ENCODE results near the gene KCND3.
A peak's percentile ranks its signal among the peaks of the same experiment; 100 is the strongest.

KCND3 gene

DNA sequence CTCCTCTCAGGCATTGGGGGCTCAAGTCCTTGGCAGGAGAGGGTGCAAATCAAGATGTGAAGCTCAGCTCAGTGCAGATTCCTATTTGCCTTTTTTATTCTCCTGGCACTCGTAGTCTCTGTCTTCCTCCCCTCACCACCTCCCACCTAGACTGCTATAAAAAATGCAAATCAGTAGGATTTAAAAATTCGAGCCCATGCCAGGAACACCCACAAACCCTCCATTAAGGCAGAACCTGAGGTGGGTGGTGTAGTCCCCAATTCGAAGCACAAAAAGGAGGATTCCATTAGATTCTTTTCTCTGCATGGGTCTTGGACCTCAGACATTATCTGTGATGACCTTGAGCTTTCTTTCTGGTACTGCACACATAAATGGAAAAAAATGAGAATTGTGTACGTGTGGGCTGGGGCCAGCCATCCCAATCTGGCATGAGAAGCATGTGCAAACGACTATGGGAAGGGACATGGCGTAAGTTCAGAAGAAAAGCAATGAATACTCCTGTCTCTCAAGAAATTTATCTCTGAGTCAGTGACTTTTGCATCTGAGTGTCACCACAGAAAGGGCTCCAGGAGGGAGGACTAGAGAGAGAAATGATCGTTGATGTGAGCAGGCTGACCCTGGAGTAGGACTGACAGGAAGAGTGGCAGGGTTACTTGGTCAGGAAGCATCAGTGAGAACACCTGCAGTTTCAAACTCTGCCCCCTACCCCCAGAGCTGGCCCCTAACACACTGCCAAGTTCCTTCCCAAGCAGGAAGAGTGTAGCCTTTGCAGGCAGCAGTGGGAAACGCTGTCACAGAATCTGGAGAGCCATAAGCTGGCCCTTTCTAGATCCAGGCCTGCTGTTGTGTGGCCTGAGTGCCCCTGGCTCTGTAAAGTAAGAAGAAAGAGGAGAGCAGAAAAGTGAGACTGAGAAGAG lies 252.0 kb downstream of the KCND3 start:
- no peak for DNase-seq

DNA sequence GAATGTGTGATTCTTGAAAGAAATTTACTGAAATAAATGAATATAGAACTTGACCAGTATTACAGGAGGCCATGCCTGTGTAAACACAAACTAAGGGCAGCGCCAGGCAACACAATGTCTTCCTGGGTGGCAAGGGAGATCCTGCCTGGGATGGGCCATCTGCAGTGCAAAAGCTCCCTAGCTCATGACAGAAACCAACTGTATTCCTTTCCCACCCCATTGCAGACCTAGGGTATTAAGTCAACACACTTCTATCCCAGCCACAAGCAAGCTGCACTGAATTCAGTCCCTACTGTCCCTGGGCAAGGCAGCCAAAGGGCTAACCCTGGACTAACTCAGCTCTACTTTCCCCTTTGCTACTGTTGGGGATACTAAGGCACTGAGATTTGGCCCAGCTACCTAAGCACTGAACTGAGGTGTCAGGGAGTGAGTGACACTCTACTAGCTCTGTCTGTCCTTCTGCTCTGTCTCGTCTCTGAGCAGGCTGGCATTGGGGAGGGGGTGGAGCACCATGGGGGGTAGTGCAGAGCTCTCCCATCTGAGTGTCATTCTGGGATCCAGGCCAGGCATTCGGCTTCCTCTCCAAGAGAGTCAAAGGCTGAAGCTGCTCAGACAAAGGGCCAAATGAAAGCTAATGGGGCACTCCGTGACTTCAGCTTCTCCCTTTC lies 252.8 kb downstream of the KCND3 start:
- DNase-seq = no peak

DNA sequence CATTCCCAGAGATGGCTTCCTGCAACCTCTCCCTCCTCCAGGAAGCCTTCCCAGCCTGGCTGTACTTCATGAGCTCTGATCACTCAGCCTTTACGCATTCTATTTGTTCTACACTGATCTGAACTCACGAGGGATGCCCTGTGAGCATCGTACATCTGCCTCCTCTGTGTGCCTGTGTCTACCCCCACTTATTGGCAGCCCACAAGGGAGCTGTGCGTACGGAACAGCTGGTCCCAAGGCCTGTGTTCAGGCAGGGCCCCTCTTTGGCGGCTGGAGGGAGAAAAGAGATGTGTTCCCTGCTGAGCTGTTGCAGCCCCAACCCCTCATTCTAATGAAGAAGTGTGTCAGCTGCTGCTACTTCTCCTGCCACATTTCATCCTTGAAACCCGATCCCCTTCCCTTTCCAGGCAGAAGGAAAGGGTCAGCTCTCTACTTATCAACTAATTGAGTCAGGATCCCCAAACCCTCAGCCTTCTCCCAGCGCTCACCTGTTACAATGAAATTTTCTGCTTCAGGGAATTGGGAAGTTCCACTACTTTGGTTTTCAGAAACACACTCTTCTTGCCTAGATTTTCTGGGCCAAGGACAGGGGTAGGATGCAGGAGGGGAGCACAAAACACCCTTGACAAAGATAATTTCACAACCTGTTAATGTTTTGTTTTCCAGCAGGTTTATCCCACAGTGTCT lies 253.5 kb downstream of the KCND3 start:
- no peak for DNase-seq

DNA sequence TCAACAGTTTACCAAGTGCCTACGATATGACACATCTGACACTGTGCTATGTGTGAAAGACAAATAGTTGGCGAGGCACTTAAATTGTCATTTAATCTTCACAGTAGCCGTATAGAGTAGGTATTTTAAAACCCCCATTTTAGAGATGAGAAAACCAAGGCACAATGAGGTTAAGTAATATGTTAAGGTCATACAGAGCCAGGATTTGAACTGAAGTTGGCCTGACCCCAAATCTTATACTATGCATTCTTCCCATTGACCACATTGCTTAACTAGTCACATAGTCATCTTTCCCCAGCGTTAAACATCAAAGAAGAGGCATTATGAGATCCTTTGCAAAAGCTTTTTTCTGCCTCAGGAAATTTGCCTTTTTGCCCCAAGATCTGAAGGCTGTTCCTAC lies 254.1 kb downstream of the KCND3 start:
- DNase-seq = no peak

DNA sequence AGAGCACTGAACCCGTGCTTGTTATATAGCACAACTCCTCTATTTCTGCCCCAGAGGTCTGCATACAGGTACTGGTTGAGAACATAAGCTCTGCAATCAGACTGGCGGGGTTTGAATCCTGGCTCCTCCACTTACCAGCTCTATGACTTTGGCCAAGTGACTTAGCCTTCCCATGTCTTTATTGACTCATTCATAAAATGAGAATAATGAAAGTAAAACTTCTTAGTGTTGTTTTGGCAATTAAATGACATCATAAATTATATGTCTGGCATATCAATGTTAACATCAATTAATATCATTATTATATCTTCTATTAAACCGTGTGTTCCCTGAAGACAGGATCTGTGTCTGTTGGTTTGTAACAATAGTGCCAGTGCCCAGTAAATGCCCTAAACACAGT lies 254.6 kb downstream of the KCND3 start:
- DNase-seq = no peak

DNA sequence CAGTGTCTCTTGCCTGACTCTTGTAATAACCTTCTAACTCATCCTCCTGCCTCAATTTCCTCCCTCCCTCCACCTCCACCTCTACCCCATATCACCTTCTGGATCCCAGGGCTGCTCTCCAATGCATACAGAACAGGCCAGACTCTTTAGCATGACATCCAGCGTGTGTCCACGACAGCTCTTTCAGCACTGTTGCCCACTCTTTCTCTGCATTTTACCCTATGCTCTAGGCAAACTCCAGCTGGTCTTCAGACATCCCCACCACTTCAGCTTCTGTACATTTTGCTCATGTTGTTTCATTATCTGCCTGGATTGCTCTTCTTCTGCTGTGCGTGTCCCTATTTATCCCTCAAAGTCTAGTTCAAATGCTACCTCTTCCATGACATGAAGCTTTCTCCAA lies 255.0 kb downstream of the KCND3 start:
- no peak for DNase-seq

DNA sequence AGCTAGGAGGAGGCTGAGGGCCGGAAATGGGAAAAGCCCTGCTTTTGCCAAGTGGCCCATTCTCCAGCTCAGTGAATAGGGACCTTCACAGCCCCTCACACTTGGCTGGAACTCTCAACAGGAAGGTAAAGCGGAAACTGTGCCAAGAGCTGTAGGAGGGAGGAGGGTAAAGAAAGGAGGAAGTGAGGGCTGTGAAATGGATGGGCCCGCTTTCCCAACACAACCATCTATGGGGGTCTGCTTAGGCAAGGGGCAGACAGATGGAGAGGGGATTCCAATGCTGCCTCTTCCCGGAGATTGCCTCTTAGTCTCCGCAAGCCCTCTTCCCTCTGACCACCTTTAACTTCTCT lies 255.5 kb downstream of the KCND3 start:
- DNase-seq = no peak

DNA sequence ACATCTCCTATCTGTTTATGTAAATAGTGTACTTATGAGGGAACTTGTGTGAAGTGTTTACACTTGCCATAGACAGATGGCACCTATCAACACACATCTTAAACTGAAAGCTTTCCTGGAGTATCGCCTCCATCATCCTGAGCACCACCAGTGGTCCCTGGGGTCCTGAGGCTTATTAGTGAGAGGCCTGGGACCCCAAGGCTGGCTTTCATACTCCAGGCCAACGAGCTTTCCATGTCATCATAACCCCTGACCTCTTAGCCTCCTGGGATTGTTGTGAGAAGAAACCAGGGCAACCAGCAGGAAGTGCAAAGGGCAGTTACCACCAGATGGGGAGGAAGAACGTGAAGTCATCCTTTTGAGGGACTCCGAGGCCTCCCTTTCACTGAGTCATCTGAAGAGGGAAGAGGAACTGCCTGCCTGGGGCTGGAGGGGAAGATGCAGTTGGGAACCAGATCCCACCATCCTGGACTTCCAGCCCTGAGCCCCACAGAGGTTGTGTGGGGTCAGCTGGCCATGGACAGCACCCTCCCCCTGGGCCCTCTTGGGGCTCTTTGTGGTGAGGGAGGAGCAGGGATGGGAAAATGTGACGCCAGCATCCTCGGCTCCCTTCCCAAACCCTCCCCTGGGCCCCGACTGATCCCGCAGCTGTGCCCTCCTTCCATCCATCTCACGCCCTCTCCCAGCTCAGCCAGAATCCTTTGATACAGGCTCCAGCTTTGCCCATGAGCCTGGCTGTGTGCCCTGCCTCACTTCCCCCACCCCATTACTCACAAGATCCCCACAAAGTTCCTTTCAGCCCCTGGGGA lies 256.1 kb downstream of the KCND3 start:
- peak; percentile 30 for DNase-seq

DNA sequence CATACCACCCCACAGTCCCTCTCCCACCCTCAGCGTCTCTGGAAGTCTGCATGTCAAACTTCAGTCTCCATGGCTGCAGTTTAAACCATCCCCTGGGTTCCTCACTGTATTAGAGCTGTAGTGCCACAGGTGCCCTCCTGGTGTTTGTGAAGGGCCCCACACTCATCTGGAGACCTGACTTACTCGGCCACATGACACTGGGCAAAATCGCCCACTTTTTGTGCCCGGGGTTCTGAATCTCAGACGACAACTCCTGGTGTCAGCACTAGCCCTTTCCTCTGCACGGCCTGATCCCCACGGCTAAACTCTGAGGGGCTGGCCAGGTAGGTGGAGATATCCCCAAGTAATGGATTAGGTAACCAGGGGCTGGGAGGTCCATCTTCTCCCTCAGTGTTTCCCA lies 256.8 kb downstream of the KCND3 start:
- no peak for DNase-seq

DNA sequence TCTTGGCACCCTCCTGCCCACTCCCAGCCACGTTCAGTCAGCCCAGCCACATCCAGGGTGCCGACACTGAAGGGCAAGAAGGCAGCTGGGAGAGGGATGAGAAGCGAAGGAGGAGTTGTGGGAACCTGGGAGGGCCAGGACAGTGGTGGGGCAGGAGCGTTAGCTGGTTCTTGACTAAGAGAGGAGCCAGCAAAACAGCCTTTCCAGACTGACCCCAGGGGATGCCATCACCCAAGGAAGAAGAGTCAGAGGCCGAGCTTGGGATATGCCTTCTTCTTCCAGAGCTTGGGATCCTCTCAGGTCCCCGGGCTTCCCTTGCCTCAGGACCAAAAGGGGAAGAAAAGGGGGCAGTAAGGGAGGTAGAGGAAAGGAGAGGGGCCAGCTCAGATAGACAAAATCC lies 257.5 kb downstream of the KCND3 start:
- DNase-seq = no peak

DNA sequence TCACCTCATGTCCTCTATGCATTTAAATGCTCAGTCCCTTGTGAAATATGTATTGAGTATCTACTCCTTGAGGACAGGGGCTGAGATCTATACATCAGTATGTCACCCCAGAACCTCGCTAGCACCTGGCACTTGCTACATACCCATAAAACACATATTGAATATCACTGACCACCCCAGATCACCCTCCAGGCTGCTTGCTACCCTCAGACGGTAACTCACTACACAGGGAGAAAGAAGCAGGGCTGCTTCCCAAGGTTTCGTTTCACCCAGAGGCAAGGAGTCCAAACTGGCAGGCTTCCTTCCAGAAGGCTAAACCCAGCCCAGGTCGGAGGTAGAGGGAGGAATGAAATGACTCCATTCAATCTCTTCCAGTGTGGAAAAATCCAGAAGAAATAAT lies 258.8 kb downstream of the KCND3 start:
- DNase-seq = no peak

DNA sequence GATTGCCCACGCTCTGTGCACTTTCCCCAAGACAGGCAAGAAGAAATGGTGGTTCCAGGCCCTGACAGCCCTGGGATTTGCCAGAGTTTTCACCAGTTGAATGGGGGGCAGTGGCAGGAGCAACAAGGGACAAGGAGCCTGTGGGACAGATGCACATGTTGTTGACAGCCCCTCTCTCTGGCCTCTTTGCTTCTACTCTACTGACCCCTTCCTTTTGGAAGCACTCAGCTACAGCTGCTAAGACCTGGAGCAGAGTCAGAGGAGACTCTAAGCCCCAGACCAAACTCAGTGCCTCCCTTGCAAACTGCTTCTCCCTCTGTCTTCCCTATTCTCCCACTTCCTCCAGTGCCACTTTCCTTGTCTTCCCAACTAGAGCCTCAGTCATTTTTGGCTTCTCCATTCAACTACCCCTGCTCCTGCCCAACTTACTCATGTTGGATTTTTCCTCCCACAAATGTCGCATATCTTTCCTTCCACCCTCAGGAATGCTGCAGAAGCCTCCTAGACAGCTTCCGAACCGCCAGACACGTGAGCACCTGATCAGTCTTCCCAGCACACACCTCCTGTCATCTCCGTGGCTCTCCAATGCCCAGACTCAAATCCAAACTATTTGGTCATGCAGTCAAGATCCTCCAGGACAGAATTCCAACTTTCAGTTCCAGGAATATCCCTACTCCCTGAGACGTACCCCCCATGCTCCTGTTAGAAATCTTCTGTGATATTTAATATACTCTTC lies 259.4 kb downstream of the KCND3 start:
- DNase-seq = no peak

DNA sequence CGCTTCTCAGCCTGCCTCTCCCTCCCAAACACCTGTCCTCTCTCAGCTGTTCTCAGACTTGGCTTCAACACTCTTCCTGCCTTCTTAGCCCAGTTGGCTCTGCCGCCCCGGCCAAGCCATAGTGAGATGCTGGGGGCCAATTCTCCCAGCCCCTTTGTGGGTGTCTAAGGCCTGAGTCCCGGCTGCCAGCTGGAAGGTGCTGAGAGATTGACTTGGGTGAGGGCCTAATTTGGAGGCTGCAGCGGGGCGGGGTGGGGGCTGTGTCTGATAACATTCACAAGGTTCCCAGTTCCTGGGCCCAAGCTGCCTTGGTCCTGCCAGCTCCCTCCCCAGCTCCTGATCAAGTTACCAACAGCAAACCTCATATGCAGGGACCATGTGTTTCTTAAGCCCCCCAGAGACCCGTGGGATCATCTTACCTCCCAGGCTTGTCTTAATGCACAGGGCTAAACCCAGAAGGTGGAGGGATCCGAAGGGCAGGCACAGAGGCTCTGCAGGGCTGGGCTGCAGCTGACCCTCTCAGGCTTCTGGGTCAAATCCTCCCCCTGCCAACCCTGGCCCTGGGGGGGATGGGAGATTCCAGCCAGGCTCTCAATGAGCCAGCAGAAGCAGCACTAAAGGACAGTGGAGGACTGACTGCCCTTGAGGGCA lies 260.1 kb downstream of the KCND3 start:
- DNase-seq = no peak

DNA sequence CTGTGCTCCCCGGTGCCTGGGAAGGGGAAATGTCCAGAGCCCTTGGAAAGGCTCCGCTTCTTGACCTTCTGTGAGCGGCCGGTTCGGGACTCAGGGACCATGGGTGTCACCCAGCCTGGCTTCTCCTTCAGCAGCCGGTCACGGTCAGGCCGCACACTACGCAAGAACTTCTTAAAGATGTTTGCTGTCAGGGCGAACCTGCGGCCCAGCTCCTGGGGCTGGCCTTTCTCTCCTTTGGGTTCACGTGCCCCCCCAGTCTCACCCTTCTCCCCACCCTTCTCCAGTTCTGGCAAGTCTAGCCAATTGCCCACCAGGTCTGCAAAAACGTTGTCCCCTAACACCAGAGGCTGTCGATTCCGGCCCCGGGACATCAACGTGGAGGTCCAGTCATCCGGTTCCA lies 262.4 kb downstream of the KCND3 start:
- DNase-seq = no peak

DNA sequence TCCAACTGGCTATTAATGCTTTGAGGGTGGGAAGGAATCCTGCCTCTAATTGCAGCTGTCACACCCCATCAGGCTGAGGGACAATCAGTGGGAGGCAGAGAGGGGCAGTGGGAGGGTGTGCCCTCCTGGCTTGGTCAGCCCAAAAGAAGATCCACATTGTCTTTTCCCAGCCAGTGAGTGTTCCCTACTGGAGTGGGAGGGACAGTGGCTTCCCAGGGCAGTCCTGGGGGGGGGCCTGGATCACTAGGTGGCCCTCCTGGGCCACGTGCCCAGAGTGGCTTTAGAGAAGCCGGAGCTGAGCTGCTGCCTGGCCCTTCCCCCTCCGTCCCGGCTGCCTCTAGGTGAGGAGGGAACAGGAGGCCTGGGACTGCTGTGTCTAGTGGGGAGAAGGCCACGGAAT lies 264.3 kb downstream of the KCND3 start:
- no peak for DNase-seq

DNA sequence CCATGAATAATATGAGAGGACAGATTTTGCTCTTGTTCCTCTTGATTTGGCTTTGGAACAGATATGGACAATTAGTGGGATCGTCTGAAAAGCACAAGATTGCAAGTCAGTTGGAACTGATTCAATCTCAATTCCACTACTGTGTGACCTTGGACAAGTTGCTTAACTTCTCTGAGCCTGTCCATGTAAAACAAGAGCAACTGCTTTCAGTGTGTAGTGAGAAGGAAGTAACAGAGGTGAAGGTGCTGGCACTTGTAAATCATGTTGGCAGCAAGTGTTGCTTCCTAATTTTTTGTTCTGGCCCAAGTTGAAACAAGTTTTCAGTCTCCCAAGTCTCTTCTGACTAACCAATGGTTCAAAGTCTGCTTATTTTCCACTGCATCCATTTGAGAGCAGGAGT lies 265.6 kb downstream of the KCND3 start:
- DNase-seq = no peak

DNA sequence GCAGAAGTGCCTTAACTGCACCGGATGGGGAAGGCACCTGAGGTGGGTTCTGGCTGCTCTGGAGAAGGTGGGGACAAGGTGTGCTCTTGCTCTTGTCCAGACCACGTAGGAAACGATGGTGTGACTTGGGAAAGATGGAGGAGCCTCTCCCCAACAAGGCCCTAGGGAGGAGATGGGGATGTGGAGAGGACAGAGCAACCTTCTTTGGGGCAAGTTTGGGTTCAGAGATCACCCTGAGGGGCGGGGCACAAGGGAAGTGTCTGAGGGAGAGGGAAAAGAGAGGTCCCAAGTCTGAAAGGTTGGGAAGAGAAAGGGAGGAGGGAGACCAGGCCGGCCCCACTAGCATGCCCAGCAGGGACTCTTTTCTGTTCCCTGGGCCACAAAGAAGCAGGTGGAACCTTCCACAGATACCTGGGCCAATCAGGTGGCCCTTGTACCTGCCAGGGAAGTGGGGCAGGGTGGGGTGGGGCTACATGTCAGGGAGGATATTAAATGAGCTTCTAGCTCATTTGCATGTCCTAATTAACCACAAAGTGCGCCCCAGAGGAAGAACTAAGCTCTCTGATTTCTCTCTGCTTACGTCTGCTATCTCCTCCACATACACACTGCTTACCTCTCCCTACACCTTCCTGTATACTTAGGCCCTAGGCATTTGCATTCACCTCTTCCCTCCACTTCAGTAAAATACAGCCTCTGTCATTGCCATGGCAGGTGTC lies 266.2 kb downstream of the KCND3 start:
- DNase-seq = peak; percentile 54

DNA sequence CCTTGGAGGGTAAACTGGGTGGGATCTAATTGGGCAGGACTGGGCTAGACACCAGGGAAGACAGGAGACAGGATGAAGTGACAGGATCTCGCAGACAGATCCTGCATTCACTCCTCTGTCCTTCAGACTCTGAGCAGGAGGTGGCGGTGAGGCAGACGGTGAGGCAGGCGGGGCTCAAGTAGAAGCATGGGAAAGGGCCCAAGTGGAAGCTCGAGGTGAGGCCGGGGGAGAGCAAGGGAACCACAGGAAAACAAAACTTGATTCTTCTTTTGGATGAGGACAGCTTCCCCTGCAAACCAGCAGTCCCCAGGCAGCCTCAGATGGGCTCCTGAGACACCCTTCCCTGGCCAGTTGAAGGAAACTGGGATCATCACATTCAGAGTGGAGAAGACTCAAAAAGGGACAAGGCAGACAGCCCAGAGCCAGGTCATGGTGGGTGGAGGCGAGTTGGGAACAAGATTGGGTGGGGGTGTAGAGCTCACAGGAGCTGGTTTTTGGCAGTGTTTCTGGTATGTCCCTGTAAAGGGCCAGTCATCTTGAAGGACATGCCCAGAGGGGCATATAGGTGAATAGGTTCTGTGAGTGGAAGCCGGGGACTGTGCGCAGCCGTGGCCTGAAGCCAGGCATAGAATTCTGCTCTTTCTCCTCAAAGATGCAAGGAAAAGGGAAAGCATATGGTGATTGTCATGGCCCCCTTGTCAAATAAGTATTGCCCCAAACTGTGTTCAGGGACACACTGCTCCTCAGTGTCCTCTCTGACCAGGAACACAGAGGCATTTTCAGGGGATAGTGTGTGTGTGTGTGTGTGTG lies 268.3 kb downstream of the KCND3 start:
- DNase-seq = no peak

All from CD4-positive, alpha-beta T cell treated with Interleukin-12 subunit alpha and Interleukin-12 subunit beta, for 1 hour (primary cell).